Thoracic aorta (tissue), 2 donors: ENCODE measurements around the gene HSD17B12. TPM values are rescaled to one million over a fixed set of nuclear protein-coding genes. Genes with fewer than 3 reads are reported as not detected.

Source experiments
- ATAC-seq: fragments of 150-250 bp; one replicate; pipeline ENCODE4 v1.8.0; 2017; ENCODE audit warnings: low read depth; ENCODE audit not compliant: insufficient number of reproducible peaks, low FRiP score
- DNase-seq: peaks from one replicate; pipeline ENCODE4 v3.0.0-alpha.2; 2020; ENCODE audit warnings: low spot score
- H3K27ac ChIP-seq, 2 donors: fragments of 200-600 bp; sonication (generic); 1 replicate in 1 of 2; 2 replicates in 1 of 2; pipeline ENCODE4 v1.5.1; 2016; ENCODE audit warnings: mild to moderate bottlenecking in 2 of 2, moderate library complexity in 2 of 2
- H3K27me3 ChIP-seq: fragments of 200-600 bp; sonication (generic); replicated peaks from 2 replicates; pipeline ENCODE4 v1.6.0; 2016; ENCODE audit warnings: mild to moderate bottlenecking; ENCODE audit not compliant: insufficient read depth
- H3K36me3 ChIP-seq: fragments of 200-600 bp; sonication (generic); one replicate; pipeline ENCODE4 v1.5.1; 2016
- H3K4me1 ChIP-seq, 2 donors: fragments of 200-600 bp; sonication (generic); 1 replicate in 1 of 2; 2 replicates in 1 of 2; pipeline versions ENCODE4 v1.5.1 to v1.6.0; 2016; ENCODE audit warnings: low read depth in 2 of 2, mild to moderate bottlenecking in 1 of 2; ENCODE audit not compliant: control insufficient read depth in 1 of 2
- H3K4me3 ChIP-seq: fragments of 200-600 bp; sonication (generic); 2 replicates; pipeline ENCODE4 v1.5.1; 2016; ENCODE audit warnings: mild to moderate bottlenecking
- H3K9me3 ChIP-seq: fragments of 200-600 bp; sonication (generic); 2 replicates; pipeline ENCODE4 v1.5.1; 2016
- total RNA-seq, 2 donors: library from RNA; depleted of rRNA; stranded (reverse); fragments of >200 nt; gene quantifications; one replicate each; pipeline versions ENCODE4 v1.1.0 to v1.2.3, GENCODE V29; 2016
- TF ChIP-seq, protein P1 (sequence below): fragments of 200-600 bp; sonication (generic); IDR thresholded peaks from one replicate; pipeline ENCODE4 v1.5.1; 2019; ENCODE audit warnings: antibody characterized with exemption

Gene HSD17B12
- total RNA-seq, 2 donors from 2014 or later, result 91.7 to 97.4 TPM

DNA sequence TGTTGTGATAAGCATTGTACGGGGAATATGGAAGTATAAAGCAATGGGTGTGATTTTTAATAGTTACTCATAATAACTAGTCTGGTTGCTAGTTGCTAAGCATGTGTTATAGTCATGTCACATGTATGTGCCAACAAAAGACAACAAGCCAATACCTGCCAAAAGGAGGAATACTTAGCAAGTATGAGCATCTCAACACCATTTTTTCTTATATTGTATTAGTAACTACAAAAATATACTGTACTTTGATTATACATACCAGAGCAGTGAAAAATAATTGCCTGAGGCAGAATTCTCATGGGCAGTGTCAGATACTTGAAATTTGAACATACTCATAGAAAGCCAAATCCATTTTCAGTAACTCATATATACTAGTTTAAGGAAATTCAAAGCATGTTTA lies 137.7 kb downstream of the HSD17B12 start:
- Histone ChIP-seq H3K27me3 (no peaks in the 10 kb centered on the region), H3K4me1 (no peaks in the 10 kb centered on the region), H3K4me3 (no peak overlapping the region), H3K36me3 (peaks cover 5% of the 10 kb centered on the region), H3K27ac (no peak overlapping the region), H3K9me3 (no peaks in the 10 kb centered on the region)
- DNase-seq (no peak), ATAC-seq (no peak)
- TF ChIP-seq, protein P1, sequence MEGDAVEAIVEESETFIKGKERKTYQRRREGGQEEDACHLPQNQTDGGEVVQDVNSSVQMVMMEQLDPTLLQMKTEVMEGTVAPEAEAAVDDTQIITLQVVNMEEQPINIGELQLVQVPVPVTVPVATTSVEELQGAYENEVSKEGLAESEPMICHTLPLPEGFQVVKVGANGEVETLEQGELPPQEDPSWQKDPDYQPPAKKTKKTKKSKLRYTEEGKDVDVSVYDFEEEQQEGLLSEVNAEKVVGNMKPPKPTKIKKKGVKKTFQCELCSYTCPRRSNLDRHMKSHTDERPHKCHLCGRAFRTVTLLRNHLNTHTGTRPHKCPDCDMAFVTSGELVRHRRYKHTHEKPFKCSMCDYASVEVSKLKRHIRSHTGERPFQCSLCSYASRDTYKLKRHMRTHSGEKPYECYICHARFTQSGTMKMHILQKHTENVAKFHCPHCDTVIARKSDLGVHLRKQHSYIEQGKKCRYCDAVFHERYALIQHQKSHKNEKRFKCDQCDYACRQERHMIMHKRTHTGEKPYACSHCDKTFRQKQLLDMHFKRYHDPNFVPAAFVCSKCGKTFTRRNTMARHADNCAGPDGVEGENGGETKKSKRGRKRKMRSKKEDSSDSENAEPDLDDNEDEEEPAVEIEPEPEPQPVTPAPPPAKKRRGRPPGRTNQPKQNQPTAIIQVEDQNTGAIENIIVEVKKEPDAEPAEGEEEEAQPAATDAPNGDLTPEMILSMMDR, result no peak

DNA sequence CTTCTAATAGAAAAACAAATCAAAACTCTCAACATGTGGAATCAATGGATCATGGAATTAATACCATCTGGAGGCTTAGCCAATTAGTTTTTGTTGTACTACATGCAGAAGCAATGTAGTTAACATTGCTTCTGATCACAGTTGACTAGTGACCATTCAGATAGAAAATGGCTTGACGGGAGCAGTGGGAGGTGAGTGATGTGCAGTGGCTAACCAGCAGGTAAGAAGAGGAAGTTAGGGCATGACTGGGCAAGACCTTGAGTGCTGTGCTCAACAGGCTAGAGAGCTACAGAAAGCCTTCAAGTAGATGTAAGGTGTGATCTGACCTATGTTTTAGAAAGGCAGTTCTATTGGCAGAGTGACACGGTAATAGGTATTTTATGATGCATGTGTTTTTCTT lies 139.4 kb downstream of the HSD17B12 start:
- Histone ChIP-seq H3K4me1 (no peaks in the 10 kb centered on the region), H3K9me3 (no peaks in the 10 kb centered on the region), H3K27me3 (no peaks in the 10 kb centered on the region), H3K27ac (no peak overlapping the region), H3K4me3 (no peak overlapping the region), H3K36me3 (peaks cover 5% of the 10 kb centered on the region)
- DNase-seq, result no peak
- ATAC-seq, result no peak
- TF ChIP-seq, protein P1, result no peak

DNA sequence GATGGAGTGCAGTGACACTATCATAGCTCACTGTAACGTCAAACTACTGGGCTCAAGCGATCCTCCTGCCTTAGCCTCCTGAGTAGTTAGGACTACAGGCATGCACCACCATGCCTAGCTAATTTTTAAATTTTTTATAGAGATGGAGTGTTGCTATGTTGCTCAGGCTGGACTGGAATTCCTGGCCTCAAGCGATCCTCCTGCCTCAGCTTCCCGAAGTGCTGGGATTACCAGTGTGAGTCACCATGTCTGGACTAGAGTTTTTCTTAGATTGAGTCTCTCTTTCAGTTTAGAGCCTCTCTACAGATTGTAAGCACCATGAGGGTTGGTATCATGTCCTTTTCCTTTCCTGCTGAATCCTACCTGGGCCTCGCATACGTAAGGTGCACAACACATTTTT lies 142.8 kb downstream of the HSD17B12 start:
- TF ChIP-seq, protein P1, result no peak
- Histone ChIP-seq H3K27ac (no peak overlapping the region), H3K36me3 (no peaks in the 10 kb centered on the region), H3K27me3 (no peaks in the 10 kb centered on the region), H3K4me3 (no peak overlapping the region), H3K4me1 (no peaks in the 10 kb centered on the region), H3K9me3 (no peaks in the 10 kb centered on the region)
- no peak for DNase-seq
- no peak for ATAC-seq

DNA sequence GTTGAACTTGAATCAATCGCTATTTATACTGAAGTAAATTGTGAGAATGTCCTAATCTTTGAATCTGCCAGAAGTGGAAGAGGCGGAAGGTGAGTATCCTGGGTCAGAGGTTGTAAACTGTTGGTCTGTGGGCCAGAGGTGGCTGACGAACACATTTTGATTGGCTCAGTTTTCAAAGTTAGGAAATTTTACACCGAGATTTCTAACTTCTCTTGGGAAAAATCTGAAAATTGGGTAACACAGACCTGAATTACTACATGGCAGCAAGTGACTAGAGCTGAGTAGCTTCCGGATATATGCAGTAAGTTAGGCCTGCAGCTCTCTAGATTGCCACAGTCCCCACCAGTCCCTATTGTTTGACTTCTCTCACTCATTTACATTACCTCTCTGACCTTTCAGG lies 143.3 kb downstream of the HSD17B12 start:
- DNase-seq (no peak), ATAC-seq (no peak)

DNA sequence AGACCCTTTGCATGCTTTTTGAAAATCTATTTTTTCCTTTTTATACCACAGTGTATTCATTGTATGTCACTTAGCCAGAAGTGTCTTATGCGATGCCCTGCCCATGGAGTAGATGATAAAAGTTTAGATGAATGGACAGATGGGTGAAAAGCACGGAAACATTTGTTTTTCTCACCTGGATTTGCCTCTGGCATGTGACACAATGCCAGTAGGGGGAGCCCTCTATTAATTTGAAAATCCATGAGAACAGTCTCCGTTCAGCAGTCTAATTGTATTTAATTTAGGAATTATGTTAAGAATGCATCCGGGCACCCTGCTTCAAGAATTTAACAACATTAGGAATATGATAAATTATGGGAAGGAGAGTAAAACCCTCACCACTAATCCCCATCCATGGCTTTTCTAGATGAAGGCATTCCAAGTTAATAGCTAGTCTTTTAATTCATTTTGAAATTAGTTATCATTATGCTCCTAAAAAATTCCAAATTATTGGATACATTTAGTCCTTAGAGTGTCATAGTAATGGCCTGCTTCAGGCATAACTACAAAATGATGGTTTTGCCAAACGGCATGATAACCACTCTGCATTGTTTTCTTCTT lies 144.8 kb downstream of the HSD17B12 start:
- ATAC-seq (no peak), DNase-seq (no peak)
- no peaks in the 10 kb centered on the region for H3K36me3 ChIP-seq
- no peaks in the 10 kb centered on the region for H3K9me3 ChIP-seq
- no peaks in the 10 kb centered on the region for H3K27me3 ChIP-seq
- H3K27ac ChIP-seq, result no peak overlapping the region
- H3K4me1 ChIP-seq, result peaks cover 0 to under 1% of the 10 kb centered on the region in 2 donors
- TF ChIP-seq, protein P1, result peak; percentile 58
- H3K4me3 ChIP-seq, result no peak overlapping the region

More for the DNA sequence above, 143.3 kb downstream of the HSD17B12 start:
- Histone ChIP-seq H3K27ac (no peak overlapping the region), H3K27me3 (no peaks in the 10 kb centered on the region), H3K4me3 (no peak overlapping the region), H3K4me1 (no peaks in the 10 kb centered on the region), H3K9me3 (no peaks in the 10 kb centered on the region), H3K36me3 (no peaks in the 10 kb centered on the region)
- TF ChIP-seq, protein P1, result no peak
